K562 (cell line): Measurements from ENCODE around the gene CNNM2. TPM values are rescaled to one million over a fixed set of nuclear protein-coding genes. Genes with fewer than 3 reads are reported as not detected.

Experiments
- ATAC-seq: fragments of 200-7000 bp; cut with Tn5 transposase; 3 replicates; pipeline ENCODE4 v1.9.1; 2020; ENCODE audit warnings: moderate library complexity
- BruUV-seq: library from RNA; stranded (reverse); fragments of 400-500 nt; replicated peaks from 2 replicates; lab custom pipeline; 2021; lab: Mats Ljungman, UMichigan
- CTCF ChIA-PET: fragments of 300-600 bp; formaldehyde crosslinking; extraction: SDS; loops from one replicate; lab custom pipeline; 2021; ENCODE audit warnings: low intra/inter-chr PET ratio; lab: Yijun Ruan, JAX
- POLR2A ChIA-PET: fragments of 300-600, 350-650 bp; sonication (Branson Sonifier 250); formaldehyde crosslinking; extraction: SDS; loops from one replicate; lab custom pipeline; 2021; ENCODE audit warnings: antibody characterized with exemption, inconsistent platforms; lab: Yijun Ruan, JAX
- DNase-seq, 4 experiments: peaks; one replicate each; pipeline versions ENCODE4 v3.0.0 to v3.0.0-alpha.2; 2011 to 2018; ENCODE audit warnings: low spot score in 3 of 4, mixed read lengths in 3 of 4; ENCODE audit errors: extremely low read depth in 1 of 4
- FAIRE-seq: peaks from 2 replicates; lab custom pipeline; 2011; peaks lifted over from hg19 to GRCh38; lab: Jason Lieb, UNC
- H2AFZ ChIP-seq: 2 replicates; pipeline ENCODE4 v1.6.0; 2011; ENCODE audit warnings: low read depth, low read length, control low read depth, inconsistent platforms
- H3K27ac ChIP-seq: fragments of 200-600 bp; 3 replicates; pipeline ENCODE4 v1.8.0; 2011; ENCODE audit warnings: low read depth, mild to moderate bottlenecking, control low read depth, inconsistent platforms, low read length, moderate library complexity, mixed read lengths; ENCODE audit errors: extremely low read depth
- H3K27me3 ChIP-seq, 2 experiments: fragments of 300-600 bp in 1 of 2; 2 replicates in 1 of 2; 3 replicates in 1 of 2; pipeline versions ENCODE4 v1.6.0 to v1.8.0; 2011; ENCODE audit warnings: inconsistent platforms in 2 of 2, low read length in 2 of 2, mild to moderate bottlenecking in 1 of 2, mixed read lengths in 1 of 2, moderate library complexity in 1 of 2; ENCODE audit not compliant: control insufficient read depth in 2 of 2, insufficient read depth in 2 of 2
- H3K36me3 ChIP-seq: fragments of 300-600 bp; 3 replicates; pipeline ENCODE4 v1.8.0; 2011; ENCODE audit warnings: mild to moderate bottlenecking, low read length, inconsistent platforms; ENCODE audit not compliant: control insufficient read depth, insufficient read depth
- H3K4me1 ChIP-seq, 2 experiments: fragments of 200-600 bp in 1 of 2; replicated peaks in 1 of 2; 2 replicates in 1 of 2; 3 replicates in 1 of 2; pipeline versions ENCODE4 v1.5.1 to v1.8.0; 2011; ENCODE audit warnings: inconsistent platforms in 2 of 2, low read length in 2 of 2, mild to moderate bottlenecking in 1 of 2, mixed read lengths in 1 of 2, moderate library complexity in 1 of 2; ENCODE audit not compliant: control insufficient read depth in 2 of 2, insufficient read depth in 2 of 2
- H3K4me2 ChIP-seq: 2 replicates; pipeline ENCODE4 v1.6.1; 2011; ENCODE audit warnings: low read length, control low read depth, inconsistent platforms, mixed read lengths; ENCODE audit not compliant: insufficient read depth
- H3K4me3 ChIP-seq: fragments of 200-600 bp; sonication (generic), shearing (Covaris generic); 2 replicates; pipeline ENCODE4 v1.5.1; 2016; ENCODE audit warnings: control low read depth, inconsistent platforms
- H3K79me2 ChIP-seq: fragments of 200-600 bp; 3 replicates; pipeline ENCODE4 v1.8.0; 2011; ENCODE audit warnings: low read length, inconsistent platforms; ENCODE audit not compliant: control insufficient read depth, insufficient read depth
- H3K9ac ChIP-seq, 2 experiments: 2 replicates each; pipeline versions ENCODE4 v1.6.0 to v1.6.1; 2011; ENCODE audit warnings: low read depth in 2 of 2, low read length in 2 of 2, control low read depth in 1 of 2, inconsistent platforms in 1 of 2, mild to moderate bottlenecking in 1 of 2, mixed read lengths in 1 of 2; ENCODE audit not compliant: insufficient read depth in 1 of 2
- H3K9me1 ChIP-seq: one replicate; pipeline ENCODE4 v1.6.0; 2011; ENCODE audit warnings: inconsistent platforms, mild to moderate bottlenecking, low read length, moderate library complexity; ENCODE audit not compliant: control insufficient read depth, insufficient read depth
- H3K9me3 ChIP-seq: replicated peaks from 2 replicates; pipeline ENCODE4 v1.5.1; 2011; ENCODE audit warnings: low read depth, low read length, inconsistent platforms; ENCODE audit not compliant: control insufficient read depth, insufficient read depth
- H4K20me1 ChIP-seq: replicated peaks from 2 replicates; pipeline ENCODE4 v1.6.1; 2011; ENCODE audit warnings: low read length, inconsistent platforms, mixed read lengths; ENCODE audit not compliant: control insufficient read depth, insufficient read depth
- CEBPB ChIP-seq: fragments of 450-650 bp; IDR thresholded peaks from 2 replicates; pipeline ENCODE4 v1.6.1; 2016; ENCODE audit warnings: missing genetic modification characterization, missing compliant biosample characterization
- HDAC6 ChIP-seq: IDR thresholded peaks from 2 replicates; pipeline ENCODE4 v1.6.1; 2012; ENCODE audit warnings: low read depth, mild to moderate bottlenecking, control low read depth, inconsistent platforms, low read length, moderate library complexity
- NBN ChIP-seq: fragments of 450-650 bp; IDR thresholded peaks from 2 replicates; pipeline ENCODE4 v1.6.1; 2016; ENCODE audit warnings: low read depth, mild to moderate bottlenecking
- PTRF ChIP-seq: fragments of 450-650 bp; IDR thresholded peaks from 2 replicates; pipeline ENCODE4 v1.6.1; 2016; ENCODE audit warnings: mild to moderate bottlenecking, missing genetic modification characterization, missing compliant biosample characterization
- SMAD4 ChIP-seq: fragments of 250-450 bp; sonication (Bioruptor Pico); conservative IDR thresholded peaks from 2 replicates; pipeline ENCODE4 v1.8.0; 2021; ENCODE audit warnings: inconsistent platforms, mild to moderate bottlenecking, moderate library complexity
- SP2 ChIP-seq: IDR thresholded peaks from 2 replicates; pipeline ENCODE4 v1.6.1; 2011; ENCODE audit warnings: mild to moderate bottlenecking, low read depth, low read length, moderate library complexity; ENCODE audit not compliant: poor library complexity, severe bottlenecking; ENCODE audit errors: extremely low read depth
- TBL1XR1 ChIP-seq, 2 experiments: IDR thresholded peaks; 2 replicates each; pipeline ENCODE4 v1.6.1; 2012; ENCODE audit warnings: improper control_type of control experiment in 2 of 2, low read length in 2 of 2, mild to moderate bottlenecking in 1 of 2
- USF1 ChIP-seq: sonication (generic); formaldehyde crosslinking; IDR thresholded peaks from 2 replicates; pipeline ENCODE4 v1.9.0; 2022; ENCODE audit warnings: mild to moderate bottlenecking, missing genetic modification reagents
- XRCC5 ChIP-seq: fragments of 200-400 bp; formaldehyde crosslinking; IDR thresholded peaks from 2 replicates; pipeline ENCODE4 v1.6.1; 2017; ENCODE audit warnings: low read depth, mild to moderate bottlenecking, low read length
- ZFX ChIP-seq: sonication (generic); formaldehyde crosslinking; IDR thresholded peaks from 2 replicates; pipeline ENCODE4 v1.8.0; 2022; ENCODE audit warnings: mild to moderate bottlenecking, missing genetic modification reagents, moderate library complexity
- ZNF277 ChIP-seq: fragments of 250-450 bp; sonication (Bioruptor Pico); IDR thresholded peaks from 2 replicates; pipeline ENCODE4 v1.8.0; 2022; ENCODE audit warnings: inconsistent platforms, mild to moderate bottlenecking, moderate library complexity, borderline replicate concordance
- WGBS: fragments of 100-300 bp; shearing (Covaris generic); methylation state at CpG from one replicate; pipeline ENCODE4 v1.1.6; 2016; ENCODE audit warnings: low coverage, mixed read lengths; ENCODE audit not compliant: insufficient coverage; ENCODE audit errors: missing lambda C conversion rate; 5-methylcytosine and 5-hydroxymethylcytosine counted together
- in situ Hi-C: fragments of 300-500 bp; cut with MboI; formaldehyde crosslinking; loops from 4 replicates; pipeline ENCODE4 v1.15.0; 2018; ENCODE audit warnings: inconsistent platforms, mixed read lengths
- intact Hi-C: fragments of 100-400 bp; cut with micrococcal nuclease; formaldehyde crosslinking; loops from 2 replicates; pipeline ENCODE4 v1.14.2; 2022
- polyA plus RNA-seq, 8 experiments: library from polyadenylated mRNA; depleted of rRNA in 4 of 8; stranded (reverse) in 5 of 8; unstranded in 3 of 8; fragments of >200 nt; fragmentation: Nextera tagmentation in 2 of 8; fragmentation: Illumina TruSeq in 1 of 8; extraction: Ambion mirVana in 2 of 8; extraction: Trizol in 1 of 8; gene quantifications; 2 replicates each; pipeline versions ENCODE4 v1.2.1 to v1.2.3, GENCODE V29; 2011 to 2014; ENCODE audit warnings: inconsistent platforms in 1 of 8, missing spikeins in 1 of 8
- total RNA-seq, 7 experiments: library from RNA; depleted of rRNA in 6 of 7; stranded (reverse); fragments of >200 nt in 6 of 7; fragmentation: Illumina TruSeq in 2 of 7; extraction: Trizol in 2 of 7; gene quantifications; 2 replicates each; pipeline versions ENCODE4 v1.2.1 to v1.2.3, GENCODE V29; 2011 to 2021; ENCODE audit warnings: low replicate concordance in 1 of 7
- TF ChIP-seq, protein P1 (sequence below): IDR thresholded peaks from 2 replicates; pipeline ENCODE4 v1.6.1; 2011; ENCODE audit not compliant: insufficient read length; ENCODE audit errors: extremely low read depth

Gene CNNM2
- total and polyA plus RNA-seq, 9 of the 15 experiments (the other 6 are each of a cell fraction or from before 2014, with no cell fraction given), result 0.21 to 5.0 (median 1.3) TPM

- TF ChIP-seq CEBPB (tag), result peak; percentile 41; the same call in 1 of the 2 replicates
- TF ChIP-seq, all 486 proteins: peak for 11
These were observed 135.8 kb downstream of the CNNM2 start (continued) for GRCh38 chr10:103053659-103054581.

DNA sequence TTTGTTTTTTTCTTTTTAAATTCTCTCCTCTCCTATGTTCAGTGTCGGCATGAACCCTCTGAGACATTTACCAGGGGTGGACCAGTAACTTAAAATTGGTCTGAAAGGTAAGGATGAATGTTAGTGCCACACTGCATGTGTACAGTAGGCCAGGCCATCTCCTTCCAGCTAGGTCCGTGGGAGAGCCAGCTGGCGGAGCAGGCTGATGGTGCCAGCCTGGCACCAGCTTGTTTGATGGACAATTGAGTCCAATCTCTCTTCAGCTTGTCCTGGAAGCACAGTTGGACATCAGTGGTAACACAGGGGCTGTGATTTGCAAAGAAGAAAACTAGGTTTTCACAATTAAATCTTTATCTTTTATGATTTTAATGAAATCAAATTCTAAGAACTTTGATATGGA lies 136.5 kb downstream of the CNNM2 start:
- in situ Hi-C loops, result loop anchor here (5.0 kb wide), 2 partner anchors 137 to 217 kb away; partner anchors contain the start of genes CNNM2 and CYP17A1
- WGBS, result 87% methylated on average over 3 of the region's 3 CpGs
- BruUV-seq, result no TSS peak
- no peaks in the 10 kb centered on the region for H3K79me2 ChIP-seq
- FAIRE-seq, result no peak
- peaks cover 0 to 6% of the 10 kb centered on the region in 2 experiments; a peak in 3 of 5 replicates for H3K4me1 ChIP-seq
- POLR2A ChIA-PET, result interaction anchor here (0.9 kb wide), 1 partner anchor 137 kb away, joined by 3 read pairs; no protein-coding TSS in a partner anchor
- H3K27me3 ChIP-seq, result no peaks in the 10 kb centered on the region
- no peaks in the 10 kb centered on the region for H3K36me3 ChIP-seq
- H3K27ac ChIP-seq, result no peak overlapping the region
- H2AFZ ChIP-seq, result no peak overlapping the region
- no peaks in the 10 kb centered on the region for H4K20me1 ChIP-seq
- H3K4me3 ChIP-seq, result no peak overlapping the region
- intact Hi-C loops, result no loop called here
- H3K9me3 ChIP-seq, result no peaks in the 10 kb centered on the region
- no peak overlapping the region for H3K4me2 ChIP-seq
- no peak overlapping the region for H3K9ac ChIP-seq
- no peak for ATAC-seq
- no peaks in the 10 kb centered on the region for H3K9me1 ChIP-seq
- TF ChIP-seq NBN (no peak), USF1 (CRISPR knock-in tag) (no peak), ZNF277 (CRISPR knock-in tag) (no peak), PTRF (no peak), ZFX (CRISPR knock-in tag) (no peak), TBL1XR1 (IDR thresholded peaks at IDR 0.05; ENCODE audit: low read length in 2 of 2) (no peak), SP2 (no peak), SMAD4 (no peak), XRCC5 (no peak), HDAC6 (no peak)
- TF ChIP-seq, protein P1, sequence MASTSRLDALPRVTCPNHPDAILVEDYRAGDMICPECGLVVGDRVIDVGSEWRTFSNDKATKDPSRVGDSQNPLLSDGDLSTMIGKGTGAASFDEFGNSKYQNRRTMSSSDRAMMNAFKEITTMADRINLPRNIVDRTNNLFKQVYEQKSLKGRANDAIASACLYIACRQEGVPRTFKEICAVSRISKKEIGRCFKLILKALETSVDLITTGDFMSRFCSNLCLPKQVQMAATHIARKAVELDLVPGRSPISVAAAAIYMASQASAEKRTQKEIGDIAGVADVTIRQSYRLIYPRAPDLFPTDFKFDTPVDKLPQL, result no peak
- CTCF ChIA-PET, result no interaction called here
- DNase-seq, result no peak
